K562 (cell line): ENCODE results near the gene MRGPRF. TPM values are rescaled to one million over a fixed set of nuclear protein-coding genes. Genes with fewer than 3 reads are reported as not detected.

Source experiments
- HLTF ChIP-seq: fragments of 450-650 bp; IDR thresholded peaks from 2 replicates; pipeline ENCODE4 v1.6.1; 2016
- KDM1A ChIP-seq, 2 experiments: fragments of 450-650 bp; IDR thresholded peaks; 2 replicates each; pipeline ENCODE4 v1.6.1; 2016; ENCODE audit warnings: mild to moderate bottlenecking in 2 of 2
- SIN3B ChIP-seq: fragments of 450-650 bp; IDR thresholded peaks from 2 replicates; pipeline ENCODE4 v1.6.1; 2017; ENCODE audit warnings: low read depth, mild to moderate bottlenecking, moderate library complexity
- SREBF2 ChIP-seq: sonication (generic); formaldehyde crosslinking; IDR thresholded peaks from 2 replicates; pipeline ENCODE4 v1.4.0; 2020; ENCODE audit warnings: mild to moderate bottlenecking, missing genetic modification reagents
- ZNF12 ChIP-seq: sonication (generic); formaldehyde crosslinking; IDR thresholded peaks from 2 replicates; pipeline ENCODE4 v1.4.0; 2020; ENCODE audit warnings: mild to moderate bottlenecking, missing genetic modification reagents
- polyA plus RNA-seq, 8 experiments: library from polyadenylated mRNA; depleted of rRNA in 4 of 8; stranded (reverse) in 5 of 8; unstranded in 3 of 8; fragments of >200 nt; fragmentation: Nextera tagmentation in 2 of 8; fragmentation: Illumina TruSeq in 1 of 8; extraction: Ambion mirVana in 2 of 8; extraction: Trizol in 1 of 8; gene quantifications; 2 replicates each; pipeline versions ENCODE4 v1.2.1 to v1.2.3, GENCODE V29; 2011 to 2014; ENCODE audit warnings: inconsistent platforms in 1 of 8, missing spikeins in 1 of 8
- total RNA-seq, 7 experiments: library from RNA; depleted of rRNA in 6 of 7; stranded (reverse); fragments of >200 nt in 6 of 7; fragmentation: Illumina TruSeq in 2 of 7; extraction: Trizol in 2 of 7; gene quantifications; 2 replicates each; pipeline versions ENCODE4 v1.2.1 to v1.2.3, GENCODE V29; 2011 to 2021; ENCODE audit warnings: low replicate concordance in 1 of 7
- TF ChIP-seq, protein P1 (sequence below): IDR thresholded peaks from 2 replicates; pipeline ENCODE4 v1.6.1; 2012; ENCODE audit warnings: low read depth, low read length, improper control_type of control experiment, borderline replicate concordance
- TF ChIP-seq, protein P2 (sequence below), 2 experiments: fragments of 450-650 bp; formaldehyde crosslinking in 1 of 2; IDR thresholded peaks; 2 replicates each; pipeline versions ENCODE4 v1.4.0 to v1.6.1; 2014 to 2020; ENCODE audit warnings: mild to moderate bottlenecking in 2 of 2, borderline replicate concordance in 1 of 2, low read depth in 1 of 2
- TF ChIP-seq, protein P3 (sequence below): fragments of 250-450 bp; sonication (Bioruptor Pico); IDR thresholded peaks from 2 replicates; pipeline ENCODE4 v1.4.0; 2020; ENCODE audit warnings: mild to moderate bottlenecking, moderate library complexity
- TF ChIP-seq, protein P4 (sequence below): IDR thresholded peaks from 2 replicates; pipeline ENCODE4 v1.6.1; 2014; ENCODE audit warnings: antibody characterized with exemption

Gene MRGPRF
- total and polyA plus RNA-seq, 9 of the 15 experiments (the other 6 are each of a cell fraction or from before 2014, with no cell fraction given): not detected

DNA sequence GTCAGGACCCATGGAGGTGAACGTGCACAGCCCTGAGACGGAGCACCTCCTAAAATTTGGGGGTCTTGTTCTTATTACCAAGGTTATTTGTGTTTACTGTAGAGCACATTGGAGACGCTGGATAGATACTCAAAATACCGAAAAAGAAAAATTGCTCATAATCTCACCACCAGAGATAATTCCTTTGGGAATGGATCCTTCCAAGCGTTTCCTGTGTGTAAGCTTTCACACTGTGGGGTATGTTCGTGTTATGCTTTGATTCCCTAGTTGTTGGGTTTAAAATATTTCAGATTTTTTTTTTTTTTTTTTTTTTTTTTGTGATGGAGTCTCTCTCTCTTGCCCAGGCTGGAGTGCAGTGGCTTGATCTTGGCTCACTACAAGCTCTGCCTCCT lies 18.2 kb downstream of the MRGPRF start (continued):
- TF ChIP-seq, protein P1, sequence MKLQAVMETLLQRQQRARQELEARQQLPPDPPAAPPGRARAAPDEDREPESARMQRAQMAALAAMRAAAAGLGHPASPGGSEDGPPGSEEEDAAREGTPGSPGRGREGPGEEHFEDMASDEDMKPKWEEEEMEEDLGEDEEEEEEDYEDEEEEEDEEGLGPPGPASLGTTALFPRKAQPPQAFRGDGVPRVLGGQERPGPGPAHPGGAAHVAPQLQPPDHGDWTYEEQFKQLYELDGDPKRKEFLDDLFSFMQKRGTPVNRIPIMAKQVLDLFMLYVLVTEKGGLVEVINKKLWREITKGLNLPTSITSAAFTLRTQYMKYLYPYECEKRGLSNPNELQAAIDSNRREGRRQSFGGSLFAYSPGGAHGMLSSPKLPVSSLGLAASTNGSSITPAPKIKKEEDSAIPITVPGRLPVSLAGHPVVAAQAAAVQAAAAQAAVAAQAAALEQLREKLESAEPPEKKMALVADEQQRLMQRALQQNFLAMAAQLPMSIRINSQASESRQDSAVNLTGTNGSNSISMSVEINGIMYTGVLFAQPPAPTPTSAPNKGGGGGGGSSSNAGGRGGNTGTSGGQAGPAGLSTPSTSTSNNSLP: no peak
- TF ChIP-seq, protein P2, sequence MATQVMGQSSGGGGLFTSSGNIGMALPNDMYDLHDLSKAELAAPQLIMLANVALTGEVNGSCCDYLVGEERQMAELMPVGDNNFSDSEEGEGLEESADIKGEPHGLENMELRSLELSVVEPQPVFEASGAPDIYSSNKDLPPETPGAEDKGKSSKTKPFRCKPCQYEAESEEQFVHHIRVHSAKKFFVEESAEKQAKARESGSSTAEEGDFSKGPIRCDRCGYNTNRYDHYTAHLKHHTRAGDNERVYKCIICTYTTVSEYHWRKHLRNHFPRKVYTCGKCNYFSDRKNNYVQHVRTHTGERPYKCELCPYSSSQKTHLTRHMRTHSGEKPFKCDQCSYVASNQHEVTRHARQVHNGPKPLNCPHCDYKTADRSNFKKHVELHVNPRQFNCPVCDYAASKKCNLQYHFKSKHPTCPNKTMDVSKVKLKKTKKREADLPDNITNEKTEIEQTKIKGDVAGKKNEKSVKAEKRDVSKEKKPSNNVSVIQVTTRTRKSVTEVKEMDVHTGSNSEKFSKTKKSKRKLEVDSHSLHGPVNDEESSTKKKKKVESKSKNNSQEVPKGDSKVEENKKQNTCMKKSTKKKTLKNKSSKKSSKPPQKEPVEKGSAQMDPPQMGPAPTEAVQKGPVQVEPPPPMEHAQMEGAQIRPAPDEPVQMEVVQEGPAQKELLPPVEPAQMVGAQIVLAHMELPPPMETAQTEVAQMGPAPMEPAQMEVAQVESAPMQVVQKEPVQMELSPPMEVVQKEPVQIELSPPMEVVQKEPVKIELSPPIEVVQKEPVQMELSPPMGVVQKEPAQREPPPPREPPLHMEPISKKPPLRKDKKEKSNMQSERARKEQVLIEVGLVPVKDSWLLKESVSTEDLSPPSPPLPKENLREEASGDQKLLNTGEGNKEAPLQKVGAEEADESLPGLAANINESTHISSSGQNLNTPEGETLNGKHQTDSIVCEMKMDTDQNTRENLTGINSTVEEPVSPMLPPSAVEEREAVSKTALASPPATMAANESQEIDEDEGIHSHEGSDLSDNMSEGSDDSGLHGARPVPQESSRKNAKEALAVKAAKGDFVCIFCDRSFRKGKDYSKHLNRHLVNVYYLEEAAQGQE (IDR thresholded peaks at IDR 0.05; ENCODE audit: borderline replicate concordance): no peak
- TF ChIP-seq, protein P2 (CRISPR knock-in tag; IDR thresholded peaks at IDR 0.05; ENCODE audit: low read depth): no peak
- TF ChIP-seq, protein P3, sequence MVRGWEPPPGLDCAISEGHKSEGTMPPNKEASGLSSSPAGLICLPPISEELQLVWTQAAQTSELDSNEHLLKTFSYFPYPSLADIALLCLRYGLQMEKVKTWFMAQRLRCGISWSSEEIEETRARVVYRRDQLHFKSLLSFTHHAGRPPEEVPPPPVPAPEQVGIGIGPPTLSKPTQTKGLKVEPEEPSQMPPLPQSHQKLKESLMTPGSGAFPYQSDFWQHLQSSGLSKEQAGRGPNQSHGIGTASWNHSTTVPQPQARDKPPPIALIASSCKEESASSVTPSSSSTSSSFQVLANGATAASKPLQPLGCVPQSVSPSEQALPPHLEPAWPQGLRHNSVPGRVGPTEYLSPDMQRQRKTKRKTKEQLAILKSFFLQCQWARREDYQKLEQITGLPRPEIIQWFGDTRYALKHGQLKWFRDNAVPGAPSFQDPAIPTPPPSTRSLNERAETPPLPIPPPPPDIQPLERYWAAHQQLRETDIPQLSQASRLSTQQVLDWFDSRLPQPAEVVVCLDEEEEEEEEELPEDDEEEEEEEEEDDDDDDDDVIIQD (CRISPR knock-in tag): no peak
- no peak for TF ChIP-seq KDM1A (IDR thresholded peaks at IDR 0.05)
- TF ChIP-seq, protein P4, sequence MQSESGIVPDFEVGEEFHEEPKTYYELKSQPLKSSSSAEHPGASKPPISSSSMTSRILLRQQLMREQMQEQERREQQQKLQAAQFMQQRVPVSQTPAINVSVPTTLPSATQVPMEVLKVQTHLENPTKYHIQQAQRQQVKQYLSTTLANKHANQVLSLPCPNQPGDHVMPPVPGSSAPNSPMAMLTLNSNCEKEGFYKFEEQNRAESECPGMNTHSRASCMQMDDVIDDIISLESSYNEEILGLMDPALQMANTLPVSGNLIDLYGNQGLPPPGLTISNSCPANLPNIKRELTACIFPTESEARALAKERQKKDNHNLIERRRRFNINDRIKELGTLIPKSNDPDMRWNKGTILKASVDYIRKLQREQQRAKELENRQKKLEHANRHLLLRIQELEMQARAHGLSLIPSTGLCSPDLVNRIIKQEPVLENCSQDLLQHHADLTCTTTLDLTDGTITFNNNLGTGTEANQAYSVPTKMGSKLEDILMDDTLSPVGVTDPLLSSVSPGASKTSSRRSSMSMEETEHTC: no peak
- no peak for TF ChIP-seq ZNF12 (CRISPR knock-in tag)
- no peak for TF ChIP-seq HLTF
- no peak for TF ChIP-seq SREBF2 (CRISPR knock-in tag)
- TF ChIP-seq SIN3B: no peak
